DOHH2 (cell line): ENCODE measurements around the gene PPFIA1.

ENCODE experiments used
- H3F3A ChIP-seq: fragments of 200-600 bp; sonication (generic), shearing (Covaris generic); 2 replicates; pipeline ENCODE4 v1.6.0; 2016; ENCODE audit warnings: antibody characterized with exemption, mild to moderate bottlenecking; ENCODE audit not compliant: control insufficient read depth, insufficient read depth
- H3K27ac ChIP-seq: fragments of 200-600 bp; sonication (generic); 2 replicates; pipeline ENCODE4 v1.5.1; 2014; ENCODE audit warnings: low read depth, mild to moderate bottlenecking, low read length, moderate library complexity
- H3K27me3 ChIP-seq: fragments of 200-600 bp; sonication (generic); 2 replicates; pipeline ENCODE4 v1.6.1; 2014; ENCODE audit warnings: mild to moderate bottlenecking, low read length, mixed read lengths; ENCODE audit not compliant: control insufficient read depth
- H3K36me3 ChIP-seq: fragments of 200-600 bp; sonication (generic); 2 replicates; pipeline ENCODE4 v1.6.1; 2014; ENCODE audit warnings: mild to moderate bottlenecking, low read length, moderate library complexity, mixed read lengths; ENCODE audit not compliant: control insufficient read depth
- H3K4me1 ChIP-seq: fragments of 200-600 bp; sonication (generic); 2 replicates; pipeline ENCODE4 v1.6.1; 2014; ENCODE audit warnings: mild to moderate bottlenecking, low read length, mixed read lengths; ENCODE audit not compliant: control insufficient read depth
- H3K4me2 ChIP-seq: fragments of 200-600 bp; sonication (generic); 2 replicates; pipeline ENCODE4 v1.6.0; 2014; ENCODE audit warnings: mild to moderate bottlenecking, low read length, moderate library complexity
- H3K4me3 ChIP-seq: fragments of 200-600 bp; sonication (generic); 2 replicates; pipeline ENCODE4 v1.5.1; 2014; ENCODE audit warnings: mild to moderate bottlenecking, low read length, mixed read lengths
- H3K79me2 ChIP-seq: fragments of 200-600 bp; sonication (generic); 2 replicates; pipeline ENCODE4 v1.6.1; 2014; ENCODE audit warnings: mild to moderate bottlenecking, low read length, mixed read lengths; ENCODE audit not compliant: control insufficient read depth
- H3K9me2 ChIP-seq: fragments of 200-600 bp; sonication (generic); replicated peaks from 2 replicates; pipeline ENCODE4 v1.6.1; 2014; ENCODE audit warnings: mild to moderate bottlenecking, low read length, mixed read lengths; ENCODE audit not compliant: control insufficient read depth
- H3K9me3 ChIP-seq: fragments of 200-600 bp; sonication (generic); 2 replicates; pipeline ENCODE4 v1.6.1; 2014; ENCODE audit warnings: antibody characterized with exemption, low read length, mixed read lengths; ENCODE audit not compliant: control insufficient read depth, insufficient read depth
- H4K20me1 ChIP-seq: fragments of 200-600 bp; sonication (generic); 2 replicates; pipeline ENCODE4 v1.6.0; 2014; ENCODE audit warnings: low read depth, mild to moderate bottlenecking, antibody characterized with exemption, low read length, moderate library complexity; ENCODE audit not compliant: control insufficient read depth, insufficient read depth
- EZH2phosphoT487 ChIP-seq: fragments of 200-600 bp; sonication (generic); IDR thresholded peaks from 2 replicates; pipeline ENCODE4 v1.6.1; 2017; ENCODE audit warnings: borderline replicate concordance, mild to moderate bottlenecking, antibody characterized with exemption, low read length, moderate library complexity, mixed read lengths
- TF ChIP-seq, protein P1 (sequence below): fragments of 200-600 bp; sonication (generic); IDR thresholded peaks from one replicate; pipeline ENCODE4 v1.5.1; 2014; ENCODE audit warnings: antibody characterized with exemption, mild to moderate bottlenecking, low read depth, low read length; ENCODE audit not compliant: poor library complexity, severe bottlenecking

The PPFIA1 gene

DNA sequence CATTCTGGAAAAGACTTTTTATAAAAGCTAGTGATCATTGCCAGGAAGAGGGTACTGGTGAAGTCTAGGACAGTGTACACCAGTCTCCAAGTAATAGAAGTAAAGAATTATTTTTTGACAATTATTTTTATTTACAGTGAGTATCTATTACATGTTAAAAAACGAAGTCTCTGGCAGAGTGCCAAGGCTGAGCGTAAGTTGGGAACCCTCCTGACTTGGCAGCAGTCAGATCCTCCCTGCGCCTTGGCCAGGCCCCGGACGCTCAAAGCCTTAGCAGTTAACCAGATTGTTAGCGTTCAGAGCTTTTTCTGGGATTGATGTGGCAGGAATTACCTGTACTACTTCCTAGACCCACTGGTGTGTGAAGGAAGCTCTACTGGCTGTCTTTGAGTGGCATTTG lies 89.7 kb downstream of the PPFIA1 start:
- Histone ChIP-seq H3K4me1 (no peaks in the 10 kb centered on the region), H3K4me2 (no peak overlapping the region), H3K79me2 (no peaks in the 10 kb centered on the region), H3K9me3 (no peaks in the 10 kb centered on the region), H3F3A (no peaks in the 10 kb centered on the region), H3K4me3 (no peak overlapping the region), H3K27me3 (no peaks in the 10 kb centered on the region), H3K27ac (no peak overlapping the region), H3K36me3 (peaks cover 62% of the 10 kb centered on the region), H3K9me2 (no peaks in the 10 kb centered on the region), H4K20me1 (no peaks in the 10 kb centered on the region)
- no peak for TF ChIP-seq EZH2phosphoT487
- TF ChIP-seq, protein P1, sequence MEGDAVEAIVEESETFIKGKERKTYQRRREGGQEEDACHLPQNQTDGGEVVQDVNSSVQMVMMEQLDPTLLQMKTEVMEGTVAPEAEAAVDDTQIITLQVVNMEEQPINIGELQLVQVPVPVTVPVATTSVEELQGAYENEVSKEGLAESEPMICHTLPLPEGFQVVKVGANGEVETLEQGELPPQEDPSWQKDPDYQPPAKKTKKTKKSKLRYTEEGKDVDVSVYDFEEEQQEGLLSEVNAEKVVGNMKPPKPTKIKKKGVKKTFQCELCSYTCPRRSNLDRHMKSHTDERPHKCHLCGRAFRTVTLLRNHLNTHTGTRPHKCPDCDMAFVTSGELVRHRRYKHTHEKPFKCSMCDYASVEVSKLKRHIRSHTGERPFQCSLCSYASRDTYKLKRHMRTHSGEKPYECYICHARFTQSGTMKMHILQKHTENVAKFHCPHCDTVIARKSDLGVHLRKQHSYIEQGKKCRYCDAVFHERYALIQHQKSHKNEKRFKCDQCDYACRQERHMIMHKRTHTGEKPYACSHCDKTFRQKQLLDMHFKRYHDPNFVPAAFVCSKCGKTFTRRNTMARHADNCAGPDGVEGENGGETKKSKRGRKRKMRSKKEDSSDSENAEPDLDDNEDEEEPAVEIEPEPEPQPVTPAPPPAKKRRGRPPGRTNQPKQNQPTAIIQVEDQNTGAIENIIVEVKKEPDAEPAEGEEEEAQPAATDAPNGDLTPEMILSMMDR: no peak

GRCh38 chr11:70364178-70364577 lies 93.7 kb downstream of the PPFIA1 start:
- no peak overlapping the region for H3K27ac ChIP-seq
- H3K9me2 ChIP-seq: no peaks in the 10 kb centered on the region
- no peaks in the 10 kb centered on the region for H3F3A ChIP-seq
- H4K20me1 ChIP-seq: no peaks in the 10 kb centered on the region
- no peaks in the 10 kb centered on the region for H3K79me2 ChIP-seq
- no peak overlapping the region for H3K4me2 ChIP-seq
- peaks cover 41% of the 10 kb centered on the region for H3K36me3 ChIP-seq
- H3K4me1 ChIP-seq: no peaks in the 10 kb centered on the region
- no peaks in the 10 kb centered on the region for H3K9me3 ChIP-seq
- no peak for TF ChIP-seq EZH2phosphoT487
- TF ChIP-seq, protein P1: no peak
- no peaks in the 10 kb centered on the region for H3K27me3 ChIP-seq
- no peak overlapping the region for H3K4me3 ChIP-seq

DNA sequence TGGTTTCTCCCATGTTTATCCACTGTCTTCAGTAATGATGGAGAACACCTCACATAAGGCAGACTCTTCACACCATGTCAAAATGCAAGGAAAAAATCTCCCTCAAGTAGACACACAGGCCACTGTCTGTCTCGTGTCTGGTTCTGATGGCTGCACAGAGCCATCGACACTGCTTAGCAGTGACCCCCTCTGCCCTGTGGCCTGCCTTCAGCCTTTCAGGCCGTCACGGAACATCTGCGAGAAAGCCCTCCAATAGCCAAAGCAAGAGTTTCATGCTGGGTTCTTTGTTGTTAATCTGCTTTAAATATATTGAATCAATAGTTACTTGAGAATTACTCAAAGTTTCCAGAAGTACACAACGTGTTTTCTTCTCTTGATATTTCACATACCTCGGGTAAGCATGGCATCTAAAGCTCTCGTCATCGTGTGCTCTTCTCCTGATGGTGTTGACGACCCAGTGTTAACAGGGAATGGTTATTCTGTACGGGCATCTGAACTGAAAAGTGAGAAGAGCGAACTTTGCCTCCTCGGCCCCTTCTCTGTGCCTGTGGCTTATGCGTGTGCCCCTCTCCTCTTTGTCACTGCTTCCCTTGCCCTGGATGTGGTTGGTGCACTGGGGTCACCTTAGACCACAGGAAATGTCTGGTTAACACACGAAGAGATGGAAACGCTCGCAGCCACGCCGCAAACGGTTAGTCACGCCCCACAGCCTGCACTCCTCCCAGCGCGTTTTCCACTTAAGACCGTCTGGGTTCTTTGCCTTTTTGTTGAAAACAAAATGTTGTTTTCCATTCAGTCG lies 94.5 kb downstream of the PPFIA1 start:
- Histone ChIP-seq H3K4me1 (no peaks in the 10 kb centered on the region), H3K9me3 (no peaks in the 10 kb centered on the region), H3K36me3 (peaks cover 40% of the 10 kb centered on the region), H3K4me3 (no peak overlapping the region), H4K20me1 (no peaks in the 10 kb centered on the region), H3K27ac (no peak overlapping the region), H3K9me2 (no peaks in the 10 kb centered on the region), H3K4me2 (no peak overlapping the region), H3F3A (no peaks in the 10 kb centered on the region), H3K27me3 (no peaks in the 10 kb centered on the region), H3K79me2 (no peaks in the 10 kb centered on the region)
- TF ChIP-seq EZH2phosphoT487: no peak
- TF ChIP-seq, protein P1: no peak
